Endodermal cell (in vitro differentiated cells): ENCODE data around the gene CXCR3. TPM values are rescaled to one million over a fixed set of nuclear protein-coding genes. Genes with fewer than 3 reads are reported as not detected.

Experiments
- DNase-seq: peaks from one replicate; pipeline ENCODE4 v3.0.0-alpha.2; 2017
- H3K27ac ChIP-seq: 2 replicates; pipeline ENCODE4 v1.5.1; 2013; ENCODE audit warnings: mild to moderate bottlenecking, low read depth, low read length, moderate library complexity
- H3K27me3 ChIP-seq: 2 replicates; pipeline ENCODE4 v1.6.1; 2013; ENCODE audit warnings: mild to moderate bottlenecking, low read length, moderate library complexity; ENCODE audit not compliant: insufficient read depth, control insufficient read depth, poor library complexity, severe bottlenecking
- H3K36me3 ChIP-seq: 2 replicates; pipeline ENCODE4 v1.7.0; 2013; ENCODE audit warnings: mild to moderate bottlenecking, low read length, moderate library complexity; ENCODE audit not compliant: control insufficient read depth, insufficient read depth
- H3K4me1 ChIP-seq: one replicate; pipeline ENCODE4 v1.7.0; 2013; ENCODE audit warnings: low read length; ENCODE audit not compliant: control insufficient read depth, insufficient read depth
- H3K4me3 ChIP-seq: 2 replicates; pipeline ENCODE4 v1.5.1; 2013; ENCODE audit warnings: mild to moderate bottlenecking, low read length, moderate library complexity
- H3K9ac ChIP-seq: 2 replicates; pipeline ENCODE4 v1.6.1; 2013; ENCODE audit warnings: mild to moderate bottlenecking, low read length, moderate library complexity; ENCODE audit not compliant: poor library complexity, severe bottlenecking; ENCODE audit errors: extremely low read depth
- H3K9me3 ChIP-seq: 2 replicates; pipeline ENCODE4 v1.6.1; 2013; ENCODE audit warnings: mild to moderate bottlenecking, low read length, moderate library complexity; ENCODE audit not compliant: control insufficient read depth
- H3K27ac Mint-ChIP-seq: 2 replicates; pipeline ENCODE4 v1.8.0; 2020; ENCODE audit warnings: mixed read lengths
- H3K27me3 Mint-ChIP-seq: 2 replicates; pipeline ENCODE4 v1.8.0; 2021; ENCODE audit warnings: mild to moderate bottlenecking, mixed read lengths; ENCODE audit not compliant: insufficient read depth
- H3K36me3 Mint-ChIP-seq: 2 replicates; pipeline ENCODE4 v1.8.0; 2020; ENCODE audit warnings: low read depth, mixed read lengths
- H3K4me1 Mint-ChIP-seq: 2 replicates; pipeline ENCODE4 v1.8.0; 2020; ENCODE audit warnings: mixed read lengths
- H3K4me3 Mint-ChIP-seq: 2 replicates; pipeline ENCODE4 v1.8.0; 2020; ENCODE audit warnings: mild to moderate bottlenecking, moderate library complexity, mixed read lengths
- H3K9me3 Mint-ChIP-seq: 2 replicates; pipeline ENCODE4 v1.8.0; 2020; ENCODE audit warnings: mild to moderate bottlenecking, mixed read lengths
- CTCF ChIP-seq: fragments of 200-600 bp; sonication (generic); conservative IDR thresholded peaks from 2 replicates; pipeline ENCODE4 v1.5.0; 2021; ENCODE audit warnings: antibody characterized with exemption, mild to moderate bottlenecking
- WGBS, 2 experiments: methylation state at CpG; one replicate each; pipeline versions ENCODE4 v1.1.5 to v1.1.7; 2013; ENCODE audit warnings: missing lambda C conversion rate in 2 of 2, mixed read lengths in 1 of 2; ENCODE audit not compliant: insufficient coverage in 1 of 2, insufficient read length in 1 of 2; 5-methylcytosine and 5-hydroxymethylcytosine counted together
- long read RNA-seq, 4 experiments: library from polyadenylated mRNA in 2 of 4; library from RNA in 1 of 4; library from capped mRNA in 1 of 4; stranded (forward) in 3 of 4; unstranded in 1 of 4; transcript quantifications; one replicate each; pipeline ENCODE4 v2.0.0, GENCODE V29; 2020 to 2021; ENCODE audit warnings: inconsistent platforms in 1 of 4
- polyA plus RNA-seq, 2 experiments: library from polyadenylated mRNA; stranded (reverse); fragments of 50-300 nt; gene quantifications; one replicate each; pipeline ENCODE4 v1.2.3, GENCODE V29; 2013
- total RNA-seq, 2 donors: library from RNA; stranded (reverse); fragmentation: NEBNext Ultra II Directional in 1 of 2; extraction: Animal tissue kit (Norgen Biotek cat#: 25700) in 1 of 2; gene quantifications; 2 replicates in 1 of 2; 3 replicates in 1 of 2; pipeline ENCODE4 v1.2.1, GENCODE V29; 2021

Gene CXCR3
- not detected for total RNA-seq
- not detected for polyA plus RNA-seq (2013, experiment 1 of 2)
- polyA plus RNA-seq (2013, experiment 2 of 2), result not detected
- long read RNA-seq, experiment 1, result 0 reads
- long read RNA-seq, experiment 2, result 0 reads
- long read RNA-seq, experiment 3, result 0 reads
- long read RNA-seq, experiment 4, result 0 reads

- Mint-ChIP-seq H3K9me3 (peaks cover 81% of the 10 kb centered on the region), H3K36me3 (peaks cover 12% of the 10 kb centered on the region), H3K27ac (no peak within 1 kb of the TSS), H3K4me1 (no peaks in the 10 kb centered on the region), H3K27me3 (no peaks in the 10 kb centered on the region), H3K4me3 (no peak within 1 kb of the TSS)
- Histone ChIP-seq H3K4me3 (no peak within 1 kb of the TSS), H3K9ac (no peak within 1 kb of the TSS), H3K27ac (no peak within 1 kb of the TSS), H3K27me3 (no peaks in the 10 kb centered on the region), H3K4me1 (no peaks in the 10 kb centered on the region), H3K36me3 (no peaks in the 10 kb centered on the region), H3K9me3 (no peaks in the 10 kb centered on the region)
- no peak for TF ChIP-seq CTCF
- no peak for DNase-seq
- WGBS, 2 experiments, result 99% methylated on average over 4 of the region's 4 CpGs; no CpG with 5 or more reads in 1 of the 2 experiments
Measured at GRCh38 chrX:71618303-71618721, at the start of gene CXCR3. TSS of gene CXCR3 (minus strand) at chrX:71618511. CDS start at chrX:71618449, 62 bp downstream.

- no peak within 1 kb of the TSS for H3K27ac Mint-ChIP-seq
- H3K27me3 Mint-ChIP-seq, result peaks cover 2% of the 10 kb centered on the region
- H3K4me1 Mint-ChIP-seq, result no peaks in the 10 kb centered on the region
- no peaks in the 10 kb centered on the region for H3K27me3 ChIP-seq
- H3K4me3 ChIP-seq, result no peak within 1 kb of the TSS
- no peak within 1 kb of the TSS for H3K9ac ChIP-seq
- H3K36me3 ChIP-seq, result no peaks in the 10 kb centered on the region
- H3K27ac ChIP-seq, result no peak within 1 kb of the TSS
- H3K9me3 ChIP-seq, result no peaks in the 10 kb centered on the region
- no peak within 1 kb of the TSS for H3K4me3 Mint-ChIP-seq
- DNase-seq, result no peak
- H3K9me3 Mint-ChIP-seq, result peaks cover 63% of the 10 kb centered on the region
- TF ChIP-seq CTCF, result no peak
- no peaks in the 10 kb centered on the region for H3K4me1 ChIP-seq
- H3K36me3 Mint-ChIP-seq, result no peaks in the 10 kb centered on the region
- whole genome bisulfite sequencing, 2 experiments, result 97 to 98% methylated on average over 9 to 50 of the region's 50 CpGs
Measured at GRCh38 chrX:71667328-71668247, 49.3 kb upstream of the CXCR3 start, which contains the start of gene LOC101059915. TSS of gene LOC101059915 (plus strand) at chrX:71667546.

- H3K4me1 Mint-ChIP-seq, result no peaks in the 10 kb centered on the region
- no peaks in the 10 kb centered on the region for H3K4me1 ChIP-seq
- H3K9ac ChIP-seq, result no peak overlapping the region
- no peak overlapping the region for H3K4me3 Mint-ChIP-seq
- WGBS, 2 experiments, result 92 to 94% methylated on average over 19 to 46 of the region's 48 CpGs
- TF ChIP-seq CTCF, result no peak
- H3K36me3 ChIP-seq, result no peaks in the 10 kb centered on the region
- no peaks in the 10 kb centered on the region for H3K27me3 ChIP-seq
- no peak overlapping the region for H3K27ac ChIP-seq
- no peaks in the 10 kb centered on the region for H3K9me3 ChIP-seq
- H3K36me3 Mint-ChIP-seq, result no peaks in the 10 kb centered on the region
- H3K27me3 Mint-ChIP-seq, result peaks cover 2% of the 10 kb centered on the region
- DNase-seq, result no peak
- peaks cover 62% of the 10 kb centered on the region for H3K9me3 Mint-ChIP-seq
- no peak overlapping the region for H3K27ac Mint-ChIP-seq
- no peak overlapping the region for H3K4me3 ChIP-seq
Measured at GRCh38 chrX:71666240-71667223, 48.2 kb upstream of the CXCR3 start.
